HG02588 (cell line): ENCODE data around the gene MRPS34.

Experiments used
- ATAC-seq: cut with Tn5 transposase; IDR thresholded peaks from one replicate; pipeline ENCODE4 v1.9.1; 2021; ENCODE audit warnings: mild to moderate bottlenecking, moderate library complexity; ENCODE audit not compliant: unreplicated experiment

The MRPS34 gene

GRCh38 chr16:1782408-1783264 lies 9.7 kb upstream of the MRPS34 start, which contains the start of the genes NUBP2 and SPSB3:
Gene NUBP2, plus strand, starts transcription at chr16:1782960. Its CDS starts 61 bp downstream, at chr16:1783021.
Gene SPSB3, minus strand, starts transcription at chr16:1782571. Its CDS starts 1,088 bp downstream, at chr16:1781483.
- peak; percentile 81 for ATAC-seq

DNA sequence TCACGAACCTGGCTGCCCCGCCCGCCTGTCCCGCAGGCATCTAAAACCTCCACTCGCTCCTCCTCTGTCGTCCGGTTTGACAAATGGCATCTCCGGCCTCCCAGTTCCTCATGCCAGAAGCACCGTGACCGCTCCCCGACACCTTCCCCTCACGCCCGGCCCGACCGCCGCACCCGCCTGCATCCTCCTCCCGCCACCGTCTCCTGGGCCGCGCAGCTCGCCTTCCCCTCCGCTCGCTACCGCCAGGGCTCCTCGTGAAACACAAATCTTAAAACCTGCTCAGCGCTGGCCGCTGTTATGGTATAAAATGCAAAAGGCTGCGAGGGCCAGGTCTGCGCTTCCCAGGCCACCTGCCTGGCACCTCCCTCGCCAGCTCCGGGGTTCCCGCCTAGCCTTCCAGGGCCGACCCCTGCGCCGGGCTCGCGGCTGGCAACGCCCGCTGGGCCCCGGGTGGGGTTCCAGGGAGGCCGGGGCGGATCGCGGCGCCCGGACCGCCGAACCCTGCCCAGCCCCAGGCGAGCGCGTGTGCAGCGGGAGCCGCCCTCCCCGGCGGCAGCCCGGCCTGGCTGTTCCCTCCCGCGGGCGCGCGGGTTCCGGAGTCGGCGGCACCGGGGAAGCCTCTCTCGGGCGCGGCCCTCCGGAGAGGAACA lies 8.9 kb upstream of the MRPS34 start:
- peak; percentile 5 for ATAC-seq

- ATAC-seq, result no peak
These were observed 8.3 kb upstream of the MRPS34 start for GRCh38 chr16:1781254-1781653.

- ATAC-seq, result no peak
These were observed 7.7 kb upstream of the MRPS34 start for GRCh38 chr16:1780677-1781072.

DNA sequence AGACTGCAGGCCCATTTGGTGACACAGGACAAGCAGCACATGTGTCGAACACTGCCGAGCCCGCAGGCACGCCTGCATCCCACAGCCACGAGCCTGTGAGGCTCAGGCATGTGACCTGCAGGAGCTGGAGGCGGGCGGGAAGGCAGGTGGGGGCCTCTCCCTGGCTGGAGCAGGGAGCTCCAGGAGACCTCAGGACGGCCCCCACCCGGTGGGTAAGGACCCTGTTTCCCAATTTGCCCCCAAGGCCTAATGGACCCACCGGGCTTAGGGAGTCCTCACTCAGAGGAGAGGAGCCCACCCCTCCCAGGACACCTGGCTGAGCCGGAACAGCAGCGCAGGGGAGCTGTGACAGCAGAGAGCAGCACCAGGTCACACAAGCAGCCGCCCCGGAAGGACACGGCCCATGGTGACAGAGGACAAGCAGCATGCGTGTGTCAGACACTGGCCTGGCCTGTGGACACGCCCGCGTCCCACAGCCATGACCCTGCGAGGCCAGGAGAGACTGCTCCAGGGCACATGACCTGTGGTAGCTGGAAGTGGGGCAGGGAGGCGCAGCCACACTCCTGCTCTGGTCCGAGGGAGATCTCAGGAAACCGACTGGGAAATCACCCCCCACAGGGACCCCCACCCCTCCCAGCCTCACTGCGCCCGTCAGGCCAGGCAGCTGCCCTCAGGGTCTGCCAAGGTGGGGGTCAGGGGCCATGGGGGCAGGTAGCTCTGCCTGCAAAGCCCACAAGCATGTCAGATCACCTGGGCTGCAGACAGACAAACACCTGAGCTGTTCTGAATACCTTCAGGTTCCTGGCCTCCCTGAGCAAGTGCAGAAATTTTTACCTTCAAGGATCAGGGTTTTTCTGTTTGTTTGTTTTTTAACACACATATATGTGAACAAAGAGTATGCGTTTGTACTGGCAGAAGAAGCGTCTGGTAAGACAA lies 7.1 kb upstream of the MRPS34 start:
- ATAC-seq, result no peak

DNA sequence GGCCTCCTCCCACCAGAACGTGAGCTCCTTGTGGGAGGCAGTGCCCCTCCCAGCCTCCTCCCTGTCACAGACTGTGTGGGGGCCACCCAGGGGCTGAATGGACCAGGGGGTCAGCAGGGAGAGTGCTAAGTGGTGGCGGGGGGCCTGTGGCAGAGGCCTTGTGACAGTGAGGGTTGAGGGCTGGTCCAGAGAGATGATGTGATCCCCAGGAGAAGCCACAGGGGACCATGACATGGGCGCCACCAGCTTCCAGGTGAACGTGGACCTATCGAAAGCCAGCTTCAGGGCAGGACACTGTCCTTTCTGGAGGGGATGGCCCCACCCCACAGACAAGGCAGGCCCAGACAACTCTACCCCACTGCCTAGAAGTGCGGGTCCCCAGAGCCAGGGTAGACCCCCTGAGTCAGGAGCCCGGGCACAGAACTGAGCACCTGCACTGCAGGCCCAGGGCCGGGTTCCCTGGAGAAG lies 6.3 kb upstream of the MRPS34 start:
- ATAC-seq, result no peak

DNA sequence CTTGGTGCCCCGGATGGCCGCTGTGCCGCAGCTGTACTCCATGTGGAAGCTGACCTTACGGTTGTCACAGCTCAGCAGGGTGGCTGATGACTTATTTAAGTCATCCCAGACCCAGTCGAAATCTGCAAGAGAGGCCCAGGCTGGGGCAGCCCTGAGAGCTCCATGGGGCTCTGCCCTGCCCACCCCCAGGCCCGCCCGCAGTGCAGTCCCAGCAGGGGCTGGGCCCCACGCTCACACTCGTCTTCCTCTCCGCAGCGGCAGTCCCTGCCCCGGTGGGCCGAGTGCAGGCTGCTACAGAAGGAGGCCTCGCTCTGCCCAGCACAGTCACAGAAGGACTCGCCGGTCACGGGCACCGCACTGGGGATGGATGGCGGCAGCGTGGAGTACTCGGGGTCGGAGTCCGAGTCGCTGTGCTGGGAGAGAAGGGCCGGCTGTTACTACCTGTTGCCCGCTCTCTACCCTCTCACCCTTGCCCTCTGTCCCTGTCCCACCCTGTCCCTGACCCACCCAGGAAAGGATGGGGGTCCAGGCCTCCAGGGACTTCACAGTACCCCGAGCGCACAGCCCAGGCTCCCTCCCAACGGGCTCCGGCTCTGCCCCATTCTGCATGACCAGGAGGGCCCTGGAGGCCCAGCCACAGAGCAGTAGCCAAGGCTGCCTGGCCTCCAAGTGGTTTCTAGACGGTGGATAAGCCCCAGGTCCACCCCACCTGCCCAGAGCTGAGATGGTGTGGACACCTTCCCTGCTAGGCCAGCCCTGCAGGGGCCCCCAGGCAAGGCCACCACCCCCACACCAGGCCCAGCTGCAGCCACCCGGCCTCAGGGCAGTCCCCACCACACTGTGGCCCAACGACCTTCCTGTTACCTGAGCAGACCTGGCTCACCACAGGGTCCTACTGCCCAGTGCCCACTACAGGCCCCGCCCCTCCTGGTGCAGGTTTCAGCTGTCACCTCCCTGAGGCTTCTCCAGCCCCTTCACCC lies 5.6 kb upstream of the MRPS34 start:
- no peak for ATAC-seq

- no peak for ATAC-seq
These were observed 4.7 kb upstream of the MRPS34 start for GRCh38 chr16:1777375-1778199.

- no peak for ATAC-seq
These were observed 4.0 kb upstream of the MRPS34 start for GRCh38 chr16:1776991-1777374.

- no peak for ATAC-seq
These were observed 3.7 kb upstream of the MRPS34 start for GRCh38 chr16:1776672-1776955.

DNA sequence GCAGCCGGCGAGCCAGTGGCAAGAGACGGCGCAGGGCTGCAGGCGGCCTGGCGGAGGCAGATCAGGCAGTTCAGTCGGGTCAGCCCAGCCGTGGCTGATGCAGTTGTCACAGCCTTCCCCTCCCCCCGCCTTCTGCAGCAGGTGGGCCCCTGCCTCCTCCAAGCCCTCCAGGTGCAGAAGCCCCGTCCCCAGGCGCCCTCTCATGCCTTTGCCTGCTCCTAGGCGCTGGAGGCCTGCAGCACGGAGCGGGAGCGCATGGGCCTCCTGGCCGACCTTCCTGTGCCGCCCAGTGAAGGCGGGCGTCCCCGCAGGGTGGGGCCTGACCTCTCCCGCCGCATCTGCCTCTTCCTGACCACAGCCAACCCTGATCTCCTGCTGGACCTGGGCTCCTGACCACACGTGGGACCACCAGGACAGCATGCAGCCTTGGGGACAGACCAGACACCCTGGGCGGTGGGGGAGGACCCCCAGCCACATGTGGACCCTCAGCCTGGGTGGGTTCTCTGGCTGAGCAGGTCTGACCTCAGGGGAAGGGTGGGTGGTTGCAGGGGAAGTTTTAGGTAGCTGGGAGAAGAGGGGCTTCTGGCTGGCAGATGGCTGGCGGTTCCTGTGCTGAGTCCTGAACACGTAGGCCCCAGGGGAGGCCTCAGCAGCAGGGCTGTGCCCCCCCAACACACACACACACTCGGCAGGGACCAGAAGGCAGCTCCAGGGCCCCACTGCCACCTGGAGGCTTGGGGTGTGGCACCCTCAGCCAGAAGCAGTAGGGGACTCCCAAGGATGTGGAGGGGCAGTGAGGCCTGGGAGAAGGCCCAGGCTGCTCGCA lies 3.1 kb upstream of the MRPS34 start:
- no peak for ATAC-seq

DNA sequence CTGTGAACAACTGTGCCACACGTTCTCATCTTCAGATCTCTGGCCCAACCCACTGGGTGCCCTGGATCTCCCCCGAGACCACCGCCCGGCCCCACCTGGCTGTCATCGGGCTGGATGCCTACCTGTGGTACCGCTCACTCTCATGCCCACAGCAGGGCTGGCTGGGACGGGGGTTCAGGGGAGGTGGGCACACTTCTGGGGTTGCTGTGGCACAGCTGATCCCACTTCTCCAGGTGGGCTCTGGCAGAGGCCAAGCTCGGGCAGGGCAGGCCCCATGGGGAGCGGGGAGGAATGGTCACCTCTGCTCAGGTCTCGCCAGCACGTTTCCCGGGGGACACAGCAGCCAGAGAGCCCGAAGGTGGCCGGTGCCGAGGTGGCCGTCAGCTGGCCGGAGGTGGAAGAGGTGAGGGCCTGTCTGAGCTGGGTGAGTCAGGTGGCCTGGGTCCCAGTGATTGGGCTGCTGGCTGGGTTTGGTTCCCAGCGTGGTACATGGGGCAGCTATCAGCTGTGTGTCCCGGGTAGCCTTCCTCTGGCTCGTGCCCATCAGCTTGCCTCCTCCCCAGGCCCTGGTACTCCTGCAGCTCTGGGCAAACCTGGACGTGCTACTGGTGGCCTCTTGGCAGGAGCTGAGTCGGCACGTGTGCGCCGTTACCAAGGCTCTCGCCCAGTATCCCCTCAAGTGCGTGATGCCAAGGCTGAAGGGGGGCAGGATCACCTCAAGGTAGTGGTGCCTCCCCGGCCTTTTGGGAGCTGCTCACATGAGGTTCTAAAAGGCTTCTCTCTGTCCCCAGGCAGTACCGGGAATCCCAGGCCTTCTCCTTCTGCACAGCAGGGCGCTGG lies 2.3 kb upstream of the MRPS34 start:
- ATAC-seq, result no peak

GRCh38 chr16:1774448-1774780 lies 1.5 kb upstream of the MRPS34 start:
- ATAC-seq, result no peak

- ATAC-seq, result no peak
These were observed 941 bp upstream of the MRPS34 start for GRCh38 chr16:1773703-1774447.

GRCh38 chr16:1772362-1772907 lies 499 bp downstream of the MRPS34 start, which contains the start of gene EME2:
Gene EME2, plus strand, starts transcription at chr16:1772810. Its CDS starts 418 bp downstream, at chr16:1773228.
- no peak for ATAC-seq

- no peak for ATAC-seq
These were observed 1.0 kb downstream of the MRPS34 start for GRCh38 chr16:1771864-1772361.
